GM23338 (cell line): ENCODE measurements around the gene NDUFA11. TPM values are rescaled to one million over a fixed set of nuclear protein-coding genes. Genes with fewer than 3 reads are reported as not detected.

Experiments
- ATAC-seq: fragments of 200-7000 bp; cut with Tn5 transposase; 3 replicates; pipeline ENCODE4 v1.9.1; 2020
- DNase-seq: peaks from one replicate; pipeline ENCODE4 v3.0.0-alpha.2; 2015; ENCODE audit warnings: low spot score
- H2AFZ ChIP-seq: fragments of 200-600 bp; sonication (generic); 2 replicates; pipeline ENCODE4 v1.8.0; 2016; ENCODE audit warnings: antibody characterized with exemption, mild to moderate bottlenecking, moderate library complexity
- H3F3A ChIP-seq: fragments of 200-600 bp; sonication (generic); replicated peaks from 2 replicates; pipeline ENCODE4 v1.8.0; 2017; ENCODE audit warnings: antibody characterized with exemption, mixed run types, low read depth
- H3K27ac ChIP-seq: fragments of 200-600 bp; sonication (generic); 2 replicates; pipeline ENCODE4 v1.6.1; 2016; ENCODE audit warnings: low read depth
- H3K27me3 ChIP-seq: fragments of 200-600 bp; sonication (generic); 2 replicates; pipeline ENCODE4 v1.8.0; 2016; ENCODE audit warnings: mild to moderate bottlenecking, mixed run types, moderate library complexity; ENCODE audit not compliant: insufficient read depth
- H3K36me3 ChIP-seq: fragments of 200-600 bp; sonication (generic); 2 replicates; pipeline ENCODE4 v1.8.0; 2016; ENCODE audit warnings: mild to moderate bottlenecking; ENCODE audit not compliant: insufficient read depth
- H3K4me1 ChIP-seq: fragments of 200-600 bp; sonication (generic); 2 replicates; pipeline ENCODE4 v1.8.0; 2016; ENCODE audit warnings: mild to moderate bottlenecking, moderate library complexity; ENCODE audit not compliant: insufficient read depth
- H3K4me2 ChIP-seq: fragments of 200-600 bp; sonication (generic); 2 replicates; pipeline ENCODE4 v1.7.1; 2017; ENCODE audit warnings: mixed run types
- H3K4me3 ChIP-seq: fragments of 200-600 bp; sonication (generic); 2 replicates; pipeline ENCODE4 v1.6.1; 2016; ENCODE audit warnings: mixed run types
- H3K79me2 ChIP-seq: fragments of 200-600 bp; sonication (generic); replicated peaks from 2 replicates; pipeline ENCODE4 v1.8.0; 2017; ENCODE audit warnings: mild to moderate bottlenecking; ENCODE audit not compliant: insufficient read depth
- H3K9me2 ChIP-seq: fragments of 200-600 bp; sonication (generic); 2 replicates; pipeline ENCODE4 v1.8.0; 2017; ENCODE audit not compliant: insufficient read depth
- H4K20me1 ChIP-seq: fragments of 200-600 bp; sonication (generic); replicated peaks from 2 replicates; pipeline ENCODE4 v1.8.0; 2017; ENCODE audit warnings: mild to moderate bottlenecking; ENCODE audit not compliant: insufficient read depth
- H3K27ac Mint-ChIP-seq: 2 replicates; pipeline ENCODE4 v1.8.0; 2020; ENCODE audit warnings: inconsistent platforms, mild to moderate bottlenecking, moderate library complexity, mixed read lengths
- H3K27me3 Mint-ChIP-seq: 3 replicates; pipeline ENCODE4 v1.8.0; 2022; ENCODE audit warnings: low read depth, mild to moderate bottlenecking, moderate library complexity, mixed read lengths, inconsistent platforms; ENCODE audit not compliant: insufficient read depth, poor library complexity
- H3K36me3 Mint-ChIP-seq: 3 replicates; pipeline ENCODE4 v1.8.0; 2021; ENCODE audit warnings: low read depth, mild to moderate bottlenecking, inconsistent platforms, moderate library complexity, mixed read lengths
- H3K4me1 Mint-ChIP-seq: 3 replicates; pipeline ENCODE4 v1.8.0; 2020; ENCODE audit warnings: mild to moderate bottlenecking, inconsistent platforms, mixed read lengths
- H3K4me3 Mint-ChIP-seq: 3 replicates; pipeline ENCODE4 v1.8.0; 2021; ENCODE audit warnings: moderate library complexity, mild to moderate bottlenecking, inconsistent platforms, mixed read lengths
- H3K9me3 Mint-ChIP-seq: 3 replicates; pipeline ENCODE4 v1.8.0; 2020; ENCODE audit warnings: moderate library complexity, mild to moderate bottlenecking, inconsistent platforms, mixed read lengths
- CREB1 ChIP-seq: fragments of 250-450 bp; sonication (Bioruptor Pico); IDR thresholded peaks from 2 replicates; pipeline ENCODE4 v1.5.0; 2020; ENCODE audit warnings: low read depth, mild to moderate bottlenecking, moderate library complexity
- EZH2 ChIP-seq: fragments of 200-600 bp; sonication (generic); IDR thresholded peaks from one replicate; pipeline ENCODE4 v1.8.0; 2017; ENCODE audit warnings: antibody characterized with exemption, mild to moderate bottlenecking, low read depth; ENCODE audit not compliant: unreplicated experiment
- EZH2phosphoT487 ChIP-seq: fragments of 200-600 bp; sonication (generic); IDR thresholded peaks from one replicate; pipeline ENCODE4 v1.8.1; 2018; ENCODE audit warnings: antibody characterized with exemption; ENCODE audit not compliant: unreplicated experiment
- NANOG ChIP-seq: IDR thresholded peaks from 2 replicates; pipeline ENCODE4 v1.6.1; 2016; ENCODE audit warnings: antibody characterized with exemption, borderline replicate concordance
- POLR2AphosphoS5 ChIP-seq: IDR thresholded peaks from 2 replicates; pipeline ENCODE4 v1.6.1; 2016; ENCODE audit warnings: antibody characterized with exemption, low read depth
- polyA plus RNA-seq: library from polyadenylated mRNA; unstranded; fragments of >200 nt; fragmentation: Nextera tagmentation; extraction: Ambion mirVana; gene quantifications from 2 replicates; pipeline ENCODE4 v1.2.1, GENCODE V29; 2016
- total RNA-seq: library from RNA; depleted of rRNA; stranded (reverse); fragments of >200 nt; shearing (Covaris generic); gene quantifications from 2 replicates; pipeline ENCODE4 v1.2.3, GENCODE V29; 2014
- TF ChIP-seq, protein P1 (sequence below): IDR thresholded peaks from one replicate; pipeline ENCODE4 v1.6.1; 2018; ENCODE audit warnings: antibody characterized with exemption; ENCODE audit not compliant: unreplicated experiment
- TF ChIP-seq, protein P2 (sequence below), 2 experiments: fragments of 200-600 bp in 1 of 2; sonication (generic) in 1 of 2; conservative IDR thresholded peaks; 2 replicates each; pipeline versions ENCODE4 v1.5.1 to v1.6.1; 2016 to 2017; ENCODE audit warnings: antibody characterized with exemption in 2 of 2, low read depth in 2 of 2, mild to moderate bottlenecking in 2 of 2, moderate library complexity in 1 of 2
- TF ChIP-seq, protein P3 (sequence below): fragments of 250-450 bp; sonication (Bioruptor Pico); IDR thresholded peaks from 2 replicates; pipeline ENCODE4 v1.5.0; 2020; ENCODE audit warnings: mild to moderate bottlenecking, moderate library complexity

The NDUFA11 gene
- total and polyA plus RNA-seq, 2 experiments from 2014 or later, result 171 to 523 TPM

DNA sequence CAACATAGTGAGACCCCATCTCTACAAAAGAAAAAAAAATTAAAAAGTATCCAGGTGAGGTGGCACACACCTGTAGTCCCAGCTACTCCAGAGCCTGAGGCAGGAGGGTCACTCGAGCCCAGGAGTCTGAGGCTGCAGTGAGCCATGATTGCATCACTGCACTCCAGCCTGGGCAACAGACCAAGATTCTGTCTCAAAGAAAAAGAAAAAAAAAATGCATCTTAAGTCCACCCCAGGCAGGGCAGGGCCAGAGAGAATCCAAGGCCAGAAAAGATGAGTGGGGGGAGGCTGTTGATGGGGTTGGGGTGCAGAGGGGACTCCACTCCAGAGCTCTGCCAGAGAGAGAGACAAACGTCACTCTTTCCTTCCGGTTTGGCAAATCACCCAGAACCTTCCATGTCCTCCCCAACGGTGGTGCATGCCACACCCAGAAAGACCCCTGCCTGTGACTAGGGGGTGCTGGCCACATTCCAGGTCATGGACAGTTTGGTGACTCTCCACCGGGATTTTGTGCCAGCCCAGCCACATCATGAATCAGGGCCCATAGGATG is 52.8 kb downstream of the NDUFA11 start (continued):
- TF ChIP-seq, protein P1, sequence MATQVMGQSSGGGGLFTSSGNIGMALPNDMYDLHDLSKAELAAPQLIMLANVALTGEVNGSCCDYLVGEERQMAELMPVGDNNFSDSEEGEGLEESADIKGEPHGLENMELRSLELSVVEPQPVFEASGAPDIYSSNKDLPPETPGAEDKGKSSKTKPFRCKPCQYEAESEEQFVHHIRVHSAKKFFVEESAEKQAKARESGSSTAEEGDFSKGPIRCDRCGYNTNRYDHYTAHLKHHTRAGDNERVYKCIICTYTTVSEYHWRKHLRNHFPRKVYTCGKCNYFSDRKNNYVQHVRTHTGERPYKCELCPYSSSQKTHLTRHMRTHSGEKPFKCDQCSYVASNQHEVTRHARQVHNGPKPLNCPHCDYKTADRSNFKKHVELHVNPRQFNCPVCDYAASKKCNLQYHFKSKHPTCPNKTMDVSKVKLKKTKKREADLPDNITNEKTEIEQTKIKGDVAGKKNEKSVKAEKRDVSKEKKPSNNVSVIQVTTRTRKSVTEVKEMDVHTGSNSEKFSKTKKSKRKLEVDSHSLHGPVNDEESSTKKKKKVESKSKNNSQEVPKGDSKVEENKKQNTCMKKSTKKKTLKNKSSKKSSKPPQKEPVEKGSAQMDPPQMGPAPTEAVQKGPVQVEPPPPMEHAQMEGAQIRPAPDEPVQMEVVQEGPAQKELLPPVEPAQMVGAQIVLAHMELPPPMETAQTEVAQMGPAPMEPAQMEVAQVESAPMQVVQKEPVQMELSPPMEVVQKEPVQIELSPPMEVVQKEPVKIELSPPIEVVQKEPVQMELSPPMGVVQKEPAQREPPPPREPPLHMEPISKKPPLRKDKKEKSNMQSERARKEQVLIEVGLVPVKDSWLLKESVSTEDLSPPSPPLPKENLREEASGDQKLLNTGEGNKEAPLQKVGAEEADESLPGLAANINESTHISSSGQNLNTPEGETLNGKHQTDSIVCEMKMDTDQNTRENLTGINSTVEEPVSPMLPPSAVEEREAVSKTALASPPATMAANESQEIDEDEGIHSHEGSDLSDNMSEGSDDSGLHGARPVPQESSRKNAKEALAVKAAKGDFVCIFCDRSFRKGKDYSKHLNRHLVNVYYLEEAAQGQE, result no peak

DNA sequence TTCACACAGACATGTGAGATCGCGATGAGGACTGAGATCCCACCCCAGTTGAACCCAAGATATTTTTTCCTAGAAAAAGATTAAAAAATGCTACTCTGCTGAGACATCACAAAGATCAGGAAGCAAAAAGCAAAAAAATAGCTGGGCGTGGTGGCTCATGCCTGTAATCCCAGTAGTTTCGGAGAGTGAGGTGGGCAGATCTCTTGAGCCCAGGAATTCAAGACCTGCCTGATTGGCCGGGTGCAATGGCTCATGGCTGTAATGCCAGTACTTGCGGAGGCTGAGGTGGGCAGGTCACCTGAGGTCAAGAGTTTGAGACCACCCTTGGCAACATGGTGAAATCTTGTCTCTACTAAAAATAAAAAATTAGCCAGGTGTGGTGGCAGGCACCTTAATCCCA is 53.4 kb downstream of the NDUFA11 start:
- DNase-seq (no peak), ATAC-seq (no peak)
- Histone ChIP-seq H2AFZ (no peak overlapping the region), H3K4me3 (no peak overlapping the region), H3K4me2 (no peak overlapping the region), H4K20me1 (no peaks in the 10 kb centered on the region), H3K27me3 (no peaks in the 10 kb centered on the region), H3F3A (no peaks in the 10 kb centered on the region), H3K9me2 (no peaks in the 10 kb centered on the region), H3K79me2 (no peaks in the 10 kb centered on the region), H3K27ac (no peak overlapping the region), H3K4me1 (no peaks in the 10 kb centered on the region), H3K36me3 (no peaks in the 10 kb centered on the region)
- TF ChIP-seq EZH2, result no peak
- no peak for TF ChIP-seq NANOG
- TF ChIP-seq, protein P1, result no peak
- TF ChIP-seq, protein P2, sequence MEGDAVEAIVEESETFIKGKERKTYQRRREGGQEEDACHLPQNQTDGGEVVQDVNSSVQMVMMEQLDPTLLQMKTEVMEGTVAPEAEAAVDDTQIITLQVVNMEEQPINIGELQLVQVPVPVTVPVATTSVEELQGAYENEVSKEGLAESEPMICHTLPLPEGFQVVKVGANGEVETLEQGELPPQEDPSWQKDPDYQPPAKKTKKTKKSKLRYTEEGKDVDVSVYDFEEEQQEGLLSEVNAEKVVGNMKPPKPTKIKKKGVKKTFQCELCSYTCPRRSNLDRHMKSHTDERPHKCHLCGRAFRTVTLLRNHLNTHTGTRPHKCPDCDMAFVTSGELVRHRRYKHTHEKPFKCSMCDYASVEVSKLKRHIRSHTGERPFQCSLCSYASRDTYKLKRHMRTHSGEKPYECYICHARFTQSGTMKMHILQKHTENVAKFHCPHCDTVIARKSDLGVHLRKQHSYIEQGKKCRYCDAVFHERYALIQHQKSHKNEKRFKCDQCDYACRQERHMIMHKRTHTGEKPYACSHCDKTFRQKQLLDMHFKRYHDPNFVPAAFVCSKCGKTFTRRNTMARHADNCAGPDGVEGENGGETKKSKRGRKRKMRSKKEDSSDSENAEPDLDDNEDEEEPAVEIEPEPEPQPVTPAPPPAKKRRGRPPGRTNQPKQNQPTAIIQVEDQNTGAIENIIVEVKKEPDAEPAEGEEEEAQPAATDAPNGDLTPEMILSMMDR (conservative IDR thresholded peaks at IDR 0.05; ENCODE audit: low read depth in 2 of 2), result no peak
- TF ChIP-seq POLR2AphosphoS5, result no peak
- TF ChIP-seq EZH2phosphoT487, result no peak
- TF ChIP-seq CREB1 (CRISPR knock-in tag), result no peak
- TF ChIP-seq, protein P3, sequence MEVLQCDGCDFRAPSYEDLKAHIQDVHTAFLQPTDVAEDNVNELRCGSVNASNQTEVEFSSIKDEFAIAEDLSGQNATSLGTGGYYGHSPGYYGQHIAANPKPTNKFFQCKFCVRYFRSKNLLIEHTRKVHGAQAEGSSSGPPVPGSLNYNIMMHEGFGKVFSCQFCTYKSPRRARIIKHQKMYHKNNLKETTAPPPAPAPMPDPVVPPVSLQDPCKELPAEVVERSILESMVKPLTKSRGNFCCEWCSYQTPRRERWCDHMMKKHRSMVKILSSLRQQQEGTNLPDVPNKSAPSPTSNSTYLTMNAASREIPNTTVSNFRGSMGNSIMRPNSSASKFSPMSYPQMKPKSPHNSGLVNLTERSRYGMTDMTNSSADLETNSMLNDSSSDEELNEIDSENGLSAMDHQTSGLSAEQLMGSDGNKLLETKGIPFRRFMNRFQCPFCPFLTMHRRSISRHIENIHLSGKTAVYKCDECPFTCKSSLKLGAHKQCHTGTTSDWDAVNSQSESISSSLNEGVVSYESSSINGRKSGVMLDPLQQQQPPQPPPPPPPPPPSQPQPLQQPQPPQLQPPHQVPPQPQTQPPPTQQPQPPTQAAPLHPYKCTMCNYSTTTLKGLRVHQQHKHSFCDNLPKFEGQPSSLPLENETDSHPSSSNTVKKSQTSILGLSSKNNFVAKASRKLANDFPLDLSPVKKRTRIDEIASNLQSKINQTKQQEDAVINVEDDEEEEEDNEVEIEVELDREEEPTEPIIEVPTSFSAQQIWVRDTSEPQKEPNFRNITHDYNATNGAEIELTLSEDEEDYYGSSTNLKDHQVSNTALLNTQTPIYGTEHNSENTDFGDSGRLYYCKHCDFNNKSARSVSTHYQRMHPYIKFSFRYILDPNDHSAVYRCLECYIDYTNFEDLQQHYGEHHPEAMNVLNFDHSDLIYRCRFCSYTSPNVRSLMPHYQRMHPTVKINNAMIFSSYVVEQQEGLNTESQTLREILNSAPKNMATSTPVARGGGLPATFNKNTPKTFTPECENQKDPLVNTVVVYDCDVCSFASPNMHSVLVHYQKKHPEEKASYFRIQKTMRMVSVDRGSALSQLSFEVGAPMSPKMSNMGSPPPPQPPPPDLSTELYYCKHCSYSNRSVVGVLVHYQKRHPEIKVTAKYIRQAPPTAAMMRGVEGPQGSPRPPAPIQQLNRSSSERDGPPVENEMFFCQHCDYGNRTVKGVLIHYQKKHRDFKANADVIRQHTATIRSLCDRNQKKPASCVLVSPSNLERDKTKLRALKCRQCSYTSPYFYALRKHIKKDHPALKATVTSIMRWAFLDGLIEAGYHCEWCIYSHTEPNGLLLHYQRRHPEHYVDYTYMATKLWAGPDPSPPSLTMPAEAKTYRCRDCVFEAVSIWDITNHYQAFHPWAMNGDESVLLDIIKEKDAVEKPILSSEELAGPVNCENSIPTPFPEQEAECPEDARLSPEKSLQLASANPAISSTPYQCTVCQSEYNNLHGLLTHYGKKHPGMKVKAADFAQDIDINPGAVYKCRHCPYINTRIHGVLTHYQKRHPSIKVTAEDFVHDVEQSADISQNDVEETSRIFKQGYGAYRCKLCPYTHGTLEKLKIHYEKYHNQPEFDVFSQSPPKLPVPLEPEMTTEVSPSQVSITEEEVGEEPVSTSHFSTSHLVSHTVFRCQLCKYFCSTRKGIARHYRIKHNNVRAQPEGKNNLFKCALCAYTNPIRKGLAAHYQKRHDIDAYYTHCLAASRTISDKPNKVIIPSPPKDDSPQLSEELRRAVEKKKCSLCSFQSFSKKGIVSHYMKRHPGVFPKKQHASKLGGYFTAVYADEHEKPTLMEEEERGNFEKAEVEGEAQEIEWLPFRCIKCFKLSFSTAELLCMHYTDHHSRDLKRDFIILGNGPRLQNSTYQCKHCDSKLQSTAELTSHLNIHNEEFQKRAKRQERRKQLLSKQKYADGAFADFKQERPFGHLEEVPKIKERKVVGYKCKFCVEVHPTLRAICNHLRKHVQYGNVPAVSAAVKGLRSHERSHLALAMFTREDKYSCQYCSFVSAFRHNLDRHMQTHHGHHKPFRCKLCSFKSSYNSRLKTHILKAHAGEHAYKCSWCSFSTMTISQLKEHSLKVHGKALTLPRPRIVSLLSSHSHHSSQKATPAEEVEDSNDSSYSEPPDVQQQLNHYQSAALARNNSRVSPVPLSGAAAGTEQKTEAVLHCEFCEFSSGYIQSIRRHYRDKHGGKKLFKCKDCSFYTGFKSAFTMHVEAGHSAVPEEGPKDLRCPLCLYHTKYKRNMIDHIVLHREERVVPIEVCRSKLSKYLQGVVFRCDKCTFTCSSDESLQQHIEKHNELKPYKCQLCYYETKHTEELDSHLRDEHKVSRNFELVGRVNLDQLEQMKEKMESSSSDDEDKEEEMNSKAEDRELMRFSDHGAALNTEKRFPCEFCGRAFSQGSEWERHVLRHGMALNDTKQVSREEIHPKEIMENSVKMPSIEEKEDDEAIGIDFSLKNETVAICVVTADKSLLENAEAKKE (CRISPR knock-in tag), result no peak
- Mint-ChIP-seq H3K27me3 (peaks cover 8% of the 10 kb centered on the region), H3K27ac (no peak overlapping the region), H3K9me3 (0 out of 3 replicates have a peak, but pooled peaks cover 6% of the 10 kb centered on the region), H3K4me1 (no peaks in the 10 kb centered on the region), H3K4me3 (no peak overlapping the region), H3K36me3 (no peaks in the 10 kb centered on the region)
